Astrocyte of the cerebellum (primary cell): ENCODE measurements around the gene FIGN.

ENCODE experiments used
- DNase-seq: peaks from one replicate; pipeline ENCODE4 v3.0.0-alpha.2; 2011; ENCODE audit warnings: low read depth
- H3K4me3 ChIP-seq: 2 replicates; pipeline ENCODE4 v1.5.1; 2011; ENCODE audit warnings: mild to moderate bottlenecking, low read depth, low read length, moderate library complexity
- CTCF ChIP-seq: IDR thresholded peaks from 2 replicates; pipeline ENCODE4 v1.5.1; 2012; ENCODE audit warnings: low read length, low read depth, moderate library complexity, mild to moderate bottlenecking; ENCODE audit errors: missing control alignments
- in situ Hi-C: cut with HindIII; loops from 2 replicates; pipeline ENCODE4 v1.10.0; 2017; ENCODE audit warnings: low sequenced_read_pairs

Gene FIGN, protein sequence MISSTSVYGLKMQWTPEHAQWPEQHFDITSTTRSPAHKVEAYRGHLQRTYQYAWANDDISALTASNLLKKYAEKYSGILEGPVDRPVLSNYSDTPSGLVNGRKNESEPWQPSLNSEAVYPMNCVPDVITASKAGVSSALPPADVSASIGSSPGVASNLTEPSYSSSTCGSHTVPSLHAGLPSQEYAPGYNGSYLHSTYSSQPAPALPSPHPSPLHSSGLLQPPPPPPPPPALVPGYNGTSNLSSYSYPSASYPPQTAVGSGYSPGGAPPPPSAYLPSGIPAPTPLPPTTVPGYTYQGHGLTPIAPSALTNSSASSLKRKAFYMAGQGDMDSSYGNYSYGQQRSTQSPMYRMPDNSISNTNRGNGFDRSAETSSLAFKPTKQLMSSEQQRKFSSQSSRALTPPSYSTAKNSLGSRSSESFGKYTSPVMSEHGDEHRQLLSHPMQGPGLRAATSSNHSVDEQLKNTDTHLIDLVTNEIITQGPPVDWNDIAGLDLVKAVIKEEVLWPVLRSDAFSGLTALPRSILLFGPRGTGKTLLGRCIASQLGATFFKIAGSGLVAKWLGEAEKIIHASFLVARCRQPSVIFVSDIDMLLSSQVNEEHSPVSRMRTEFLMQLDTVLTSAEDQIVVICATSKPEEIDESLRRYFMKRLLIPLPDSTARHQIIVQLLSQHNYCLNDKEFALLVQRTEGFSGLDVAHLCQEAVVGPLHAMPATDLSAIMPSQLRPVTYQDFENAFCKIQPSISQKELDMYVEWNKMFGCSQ

DNA sequence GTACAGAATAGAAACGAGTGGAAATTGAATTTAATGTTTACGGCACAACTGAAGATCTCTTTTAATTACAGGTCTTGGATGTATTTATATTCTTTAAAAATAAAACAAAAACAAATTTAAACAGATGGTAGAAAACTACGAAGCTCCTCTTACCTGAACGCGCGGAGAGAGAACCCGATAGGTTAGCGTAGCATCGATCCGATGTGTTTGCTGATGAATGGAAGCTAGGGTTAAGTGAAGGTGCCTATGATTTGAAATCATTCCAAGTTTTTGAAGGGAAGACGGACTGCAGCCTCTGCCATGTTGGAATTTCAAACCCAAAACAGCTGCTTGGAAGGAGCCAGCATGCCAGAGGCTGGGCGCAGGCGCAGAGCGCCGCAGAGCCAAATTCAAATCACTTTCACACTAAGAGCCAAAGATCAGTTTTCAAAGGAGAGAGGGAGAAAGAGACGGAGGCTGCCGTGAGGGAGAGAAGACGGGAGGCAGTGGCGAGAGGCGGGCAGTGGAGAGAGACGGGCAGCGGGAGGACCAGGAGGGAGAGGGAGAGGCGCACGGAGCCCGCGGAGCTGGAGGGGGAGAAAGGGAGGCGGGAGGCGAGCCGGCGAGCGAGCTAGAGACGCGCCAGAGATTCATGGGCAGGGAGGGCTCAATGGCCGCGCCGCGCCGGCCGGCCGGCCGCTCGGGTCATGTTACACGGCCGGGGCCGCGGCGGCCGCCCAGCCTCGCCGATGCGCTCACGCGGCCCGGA is at the start of gene FIGN:
Gene FIGN, minus strand, starts transcription at position 324 of the 748 bp plus-strand sequence. CDS start 1,081 bp downstream, outside the sequence.
- in situ Hi-C loops: no loop called here
- TF ChIP-seq CTCF: no peak
- peak; percentile 85 for DNase-seq
- H3K4me3 ChIP-seq: peak within 1 kb of the TSS; percentile 76

DNA sequence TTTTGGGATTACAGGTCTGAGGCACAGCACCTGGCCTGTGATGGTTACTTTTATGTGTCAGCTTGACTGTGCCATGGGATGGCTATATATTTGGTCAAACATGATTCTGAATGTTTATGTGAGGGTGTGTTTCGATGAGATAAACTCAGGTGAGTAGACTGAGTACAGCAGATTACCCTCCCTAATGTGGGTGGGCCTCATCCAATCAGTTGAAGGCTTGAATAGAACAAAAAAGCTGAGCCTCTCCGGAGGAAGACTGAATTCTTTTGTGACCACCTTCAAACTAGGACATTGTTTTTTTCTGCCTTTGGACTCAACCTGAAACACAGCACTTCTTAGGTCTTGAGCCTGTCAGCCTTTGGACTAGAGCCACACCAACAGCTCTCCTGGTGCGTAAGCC is 49.4 kb upstream of the FIGN start:
- no peak for DNase-seq
- no peak for TF ChIP-seq CTCF

GRCh38 chr2:163779970-163780597 is 44.3 kb upstream of the FIGN start:
- no peak for DNase-seq
- in situ Hi-C loops: no loop called here
- no peak for TF ChIP-seq CTCF
- no peak overlapping the region for H3K4me3 ChIP-seq

More for the DNA sequence above, 49.4 kb upstream of the FIGN start:
- in situ Hi-C loops: no loop called here
- no peak overlapping the region for H3K4me3 ChIP-seq

DNA sequence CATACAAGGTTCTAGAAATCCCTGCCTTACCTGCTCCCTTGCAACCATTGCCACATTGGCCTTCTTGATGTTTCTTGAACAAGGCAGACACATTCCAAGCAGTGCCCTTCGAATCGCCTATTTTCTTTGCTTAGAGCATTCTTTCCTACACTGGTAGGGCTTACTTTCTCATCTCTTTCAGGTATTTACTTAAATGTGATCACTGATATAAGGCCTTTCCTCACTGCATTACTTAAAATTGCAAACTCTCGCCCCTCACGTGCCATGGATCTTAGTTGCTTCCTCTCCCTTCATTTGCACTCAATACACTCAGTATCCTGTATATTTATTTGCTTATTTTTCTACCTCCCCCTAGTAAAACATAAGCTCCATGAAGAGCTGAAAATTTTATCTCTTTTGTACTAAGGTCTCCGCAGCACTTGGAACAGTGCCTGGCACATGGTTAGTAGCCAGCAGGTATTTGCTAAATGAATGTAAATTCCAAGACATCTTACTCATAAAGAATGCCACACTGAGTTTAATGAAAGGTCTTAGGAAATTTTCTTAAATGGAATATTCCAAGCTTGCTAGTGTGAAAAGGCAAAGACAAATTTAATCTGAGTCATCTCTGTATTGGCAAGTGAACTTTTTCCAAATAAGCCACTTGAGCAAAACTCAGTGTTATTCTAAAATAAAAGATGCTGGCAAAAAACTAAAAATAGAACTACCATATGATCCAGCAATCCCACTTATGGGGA is 42.4 kb upstream of the FIGN start:
- no peak for TF ChIP-seq CTCF
- in situ Hi-C loops: no loop called here
- DNase-seq: peak; percentile 97
- no peak overlapping the region for H3K4me3 ChIP-seq

- in situ Hi-C loops: no loop called here
- TF ChIP-seq CTCF: no peak
- H3K4me3 ChIP-seq: no peak overlapping the region
- no peak for DNase-seq
Observed at GRCh38 chr2:163775304-163775703, 39.5 kb upstream of the FIGN start.
